HepG2 (cell line): ENCODE results near the gene LUZP1. TPM values are rescaled to one million over a fixed set of nuclear protein-coding genes. Genes with fewer than 3 reads are reported as not detected.

ENCODE experiments used
- ATAC-seq: fragments of 200-7000 bp; cut with Tn5 transposase; 3 replicates; pipeline ENCODE4 v1.9.1; 2020; ENCODE audit warnings: mild to moderate bottlenecking, moderate library complexity
- BruUV-seq: library from RNA; stranded (reverse); fragments of 400-500 nt; replicated peaks from 2 replicates; lab custom pipeline; 2021; lab: Mats Ljungman, UMichigan
- CTCF ChIA-PET: fragments of 300-600 bp; formaldehyde crosslinking; extraction: SDS; loops from one replicate; lab custom pipeline; 2021; ENCODE audit warnings: low total read pairs, inconsistent platforms, low intra/inter-chr PET ratio; lab: Yijun Ruan, JAX
- POLR2A ChIA-PET: fragments of 350-600 bp; sonication (Branson Sonifier 250); formaldehyde crosslinking; loops from one replicate; lab custom pipeline; 2020; ENCODE audit warnings: antibody characterized with exemption, inconsistent platforms; lab: Yijun Ruan, JAX
- DNase-seq: peaks from one replicate; pipeline ENCODE4 v3.0.0-alpha.2; 2015; ENCODE audit warnings: low spot score
- FAIRE-seq: peaks from 3 replicates; lab custom pipeline; 2011; peaks lifted over from hg19 to GRCh38; lab: Jason Lieb, UNC
- H2AFZ ChIP-seq: one replicate; pipeline ENCODE4 v1.6.1; 2011; ENCODE audit warnings: low read length, inconsistent platforms
- H3K27ac ChIP-seq: fragments of 300-600 bp; 3 replicates; pipeline ENCODE4 v1.8.0; 2011; ENCODE audit warnings: mixed run types, mild to moderate bottlenecking, mixed read lengths, low read length, inconsistent platforms; ENCODE audit not compliant: insufficient read depth; ENCODE audit errors: extremely low read length
- H3K27me3 ChIP-seq, 2 experiments: fragments of 200-600 bp in 1 of 2; 2 replicates in 1 of 2; 3 replicates in 1 of 2; pipeline versions ENCODE4 v1.6.0 to v1.8.0; 2011; ENCODE audit warnings: low read length in 2 of 2, mild to moderate bottlenecking in 2 of 2, moderate library complexity in 2 of 2, inconsistent platforms in 1 of 2; ENCODE audit not compliant: insufficient read depth in 2 of 2, control insufficient read depth in 1 of 2
- H3K36me3 ChIP-seq, 2 experiments: fragments of 200-600 bp in 1 of 2; replicated peaks in 1 of 2; 2 replicates in 1 of 2; 3 replicates in 1 of 2; pipeline versions ENCODE4 v1.5.1 to v1.8.0; 2011; ENCODE audit warnings: low read length in 2 of 2, inconsistent platforms in 1 of 2; ENCODE audit not compliant: insufficient read depth in 2 of 2, control insufficient read depth in 1 of 2
- H3K4me1 ChIP-seq: 2 replicates; pipeline ENCODE4 v1.5.1; 2012; ENCODE audit warnings: low read length, inconsistent platforms; ENCODE audit not compliant: insufficient read depth
- H3K4me2 ChIP-seq: 2 replicates; pipeline ENCODE4 v1.6.0; 2011; ENCODE audit warnings: low read depth, low read length, inconsistent platforms
- H3K4me3 ChIP-seq, 3 experiments: fragments of 200-600 bp in 1 of 3; sonication (generic), shearing (Covaris generic) in 1 of 3; replicated peaks in 1 of 3; 2 replicates each; pipeline ENCODE4 v1.5.1; 2011 to 2016; ENCODE audit warnings: low read length in 3 of 3, inconsistent platforms in 2 of 3, low read depth in 2 of 3, mild to moderate bottlenecking in 2 of 3, control low read depth in 1 of 3, mixed read lengths in 1 of 3; ENCODE audit not compliant: insufficient read depth in 1 of 3
- H3K79me2 ChIP-seq: one replicate; pipeline ENCODE4 v1.6.1; 2011; ENCODE audit warnings: low read length, inconsistent platforms; ENCODE audit not compliant: insufficient read depth
- H3K9ac ChIP-seq: 2 replicates; pipeline ENCODE4 v1.6.0; 2011; ENCODE audit warnings: mild to moderate bottlenecking, low read depth, low read length, inconsistent platforms; ENCODE audit not compliant: insufficient read depth
- H3K9me3 ChIP-seq: 2 replicates; pipeline ENCODE4 v1.5.1; 2012; ENCODE audit warnings: mild to moderate bottlenecking, low read length
- H4K20me1 ChIP-seq: 2 replicates; pipeline ENCODE4 v1.6.0; 2011; ENCODE audit warnings: inconsistent platforms, mild to moderate bottlenecking, low read length, moderate library complexity; ENCODE audit not compliant: insufficient read depth
- DNMT3B ChIP-seq: conservative IDR thresholded peaks from 2 replicates; pipeline ENCODE4 v1.6.1; 2016; ENCODE audit warnings: missing biosample characterization, control low read depth
- FOXA3 ChIP-seq: IDR thresholded peaks from 2 replicates; pipeline ENCODE4 v1.6.1; 2016; ENCODE audit warnings: missing genetic modification reagents, missing compliant biosample characterization
- PITX1 ChIP-seq: sonication (generic); formaldehyde crosslinking; IDR thresholded peaks from 2 replicates; pipeline ENCODE4 v1.5.1; 2020; ENCODE audit warnings: mild to moderate bottlenecking, missing genetic modification reagents
- SALL1 ChIP-seq: sonication (generic); formaldehyde crosslinking; IDR thresholded peaks from 2 replicates; pipeline ENCODE4 v1.8.0; 2022; ENCODE audit warnings: mild to moderate bottlenecking, missing genetic modification reagents
- SSRP1 ChIP-seq: IDR thresholded peaks from 2 replicates; pipeline ENCODE4 v1.6.1; 2016; ENCODE audit warnings: control low read depth
- ZEB1 ChIP-seq: IDR thresholded peaks from 2 replicates; pipeline ENCODE4 v1.6.1; 2012; ENCODE audit warnings: mild to moderate bottlenecking, low read depth, inconsistent platforms; ENCODE audit not compliant: insufficient replicate concordance
- ZNF256 ChIP-seq: sonication (generic); formaldehyde crosslinking; conservative IDR thresholded peaks from 2 replicates; pipeline ENCODE4 v1.4.0; 2020; ENCODE audit warnings: missing genetic modification reagents
- ZNF572 ChIP-seq: sonication (generic); formaldehyde crosslinking; IDR thresholded peaks from 2 replicates; pipeline ENCODE4 v1.5.1; 2020; ENCODE audit warnings: mild to moderate bottlenecking, missing genetic modification reagents
- ZSCAN25 ChIP-seq: sonication (generic); formaldehyde crosslinking; IDR thresholded peaks from 2 replicates; pipeline ENCODE4 v1.8.0; 2022; ENCODE audit warnings: mild to moderate bottlenecking, missing genetic modification reagents
- WGBS: methylation state at CpG from one replicate; pipeline ENCODE4 v1.1.6; 2017; ENCODE audit warnings: low lambda C conversion rate; 5-methylcytosine and 5-hydroxymethylcytosine counted together
- in situ Hi-C: cut with HindIII; loops from 2 replicates; pipeline ENCODE4 v1.10.0; 2017; ENCODE audit warnings: low pct_unique_long_range_greater_than_20kb; ENCODE audit not compliant: extremely low pct_ligation_motif_present
- intact Hi-C: fragments of 100-400 bp; cut with micrococcal nuclease; formaldehyde crosslinking; loops from one replicate; pipeline ENCODE4 v1.10.0; 2022; ENCODE audit not compliant: unreplicated experiment
- polyA plus RNA-seq, 8 experiments: library from polyadenylated mRNA; depleted of rRNA in 3 of 8; stranded (reverse) in 7 of 8; unstranded in 1 of 8; fragments of >200 nt; fragmentation: Illumina TruSeq in 4 of 8; extraction: Trizol in 4 of 8; gene quantifications; 2 replicates each; pipeline versions ENCODE4 v1.2.1 to v1.2.3, GENCODE V29; 2011 to 2016; ENCODE audit warnings: low read depth in 4 of 8, missing spikeins in 1 of 8, mixed read lengths in 1 of 8; ENCODE audit not compliant: insufficient read depth in 1 of 8
- total RNA-seq, 5 experiments: library from RNA; depleted of rRNA; stranded (reverse); fragments of >200 nt; fragmentation: Illumina TruSeq; extraction: Trizol; gene quantifications; 2 replicates each; pipeline ENCODE4 v1.2.3, GENCODE V29; 2016; ENCODE audit warnings: low read depth in 1 of 5
- TF ChIP-seq, protein P1 (sequence below): sonication (generic); formaldehyde crosslinking; IDR thresholded peaks from 2 replicates; pipeline ENCODE4 v1.5.0; 2020; ENCODE audit warnings: missing genetic modification reagents
- TF ChIP-seq, protein P2 (sequence below): IDR thresholded peaks from 2 replicates; pipeline ENCODE4 v1.6.1; 2016; ENCODE audit warnings: mild to moderate bottlenecking
- TF ChIP-seq, protein P3 (sequence below), 2 experiments: sonication (generic) in 1 of 2; formaldehyde crosslinking in 1 of 2; IDR thresholded peaks; 2 replicates each; pipeline versions ENCODE4 v1.4.0 to v1.6.1; 2018 to 2020; ENCODE audit warnings: missing genetic modification reagents in 2 of 2, borderline replicate concordance in 1 of 2, low read depth in 1 of 2, mild to moderate bottlenecking in 1 of 2, missing biosample characterization in 1 of 2
- TF ChIP-seq, protein P4 (sequence below): sonication (generic); formaldehyde crosslinking; IDR thresholded peaks from 2 replicates; pipeline ENCODE4 v1.5.1; 2020; ENCODE audit warnings: mild to moderate bottlenecking, missing genetic modification reagents, moderate library complexity

LUZP1 gene
- total and polyA plus RNA-seq, 2 of the 13 experiments (the other 11 are each of a cell fraction or from before 2014, with no cell fraction given), result 6.9 to 12.7 TPM

DNA sequence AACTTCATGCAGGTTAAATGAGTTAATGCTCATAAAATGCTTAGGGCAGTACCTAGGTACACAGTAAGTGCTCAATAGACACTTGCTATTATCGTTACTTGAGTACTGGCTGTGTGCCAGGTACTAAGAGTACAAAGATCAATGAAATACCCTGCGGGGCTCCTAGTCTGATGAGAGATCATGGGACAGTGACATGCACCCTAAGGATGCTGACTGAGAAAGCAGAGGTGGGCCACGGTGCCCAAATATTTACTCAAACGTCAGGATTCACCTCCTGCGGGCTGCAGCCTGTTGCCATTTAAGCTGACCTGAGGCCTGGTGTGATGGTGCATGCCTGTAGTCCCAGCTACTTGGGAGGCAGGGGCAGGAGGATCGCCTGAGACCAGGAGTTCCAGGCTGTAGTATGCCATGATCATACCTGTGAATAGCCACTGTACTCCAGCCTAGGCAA, 19.8 kb upstream of the LUZP1 start:
- CTCF ChIA-PET, result interaction anchor here (6.7 kb wide), 1 partner anchor 89 kb away, joined by 110 read pairs; no protein-coding TSS in a partner anchor
- ATAC-seq (peak; percentile 51), FAIRE-seq (no peak), DNase-seq (peak; percentile 82)
- POLR2A ChIA-PET, result interaction anchor here (1.5 kb wide), 2 partner anchors 19 to 35 kb away, joined by 4 to 5 read pairs; partner anchors contain the start of gene LUZP1
- H3K27ac ChIP-seq, result peak overlapping the region; percentile 75
- H2AFZ ChIP-seq, result no peak overlapping the region
- no peaks in the 10 kb centered on the region for H3K36me3 ChIP-seq
- peaks cover 44% of the 10 kb centered on the region for H3K4me1 ChIP-seq
- H3K4me3 ChIP-seq, result peak overlapping the region in 2 of 3 experiments; percentile 24 to 48; a peak in 4 of 6 replicates
- H3K27me3 ChIP-seq, result no peaks in the 10 kb centered on the region
- no peaks in the 10 kb centered on the region for H4K20me1 ChIP-seq
- no peaks in the 10 kb centered on the region for H3K79me2 ChIP-seq
- in situ Hi-C loops, result loop anchor here (5.0 kb wide), 1 partner anchor 91 kb away; no protein-coding TSS in a partner anchor
- intact Hi-C loops, result no loop called here
- BruUV-seq, result no TSS peak
- WGBS, result 0% methylated on average over 4 of the region's 6 CpGs
- H3K4me2 ChIP-seq, result peak overlapping the region; percentile 82
- H3K9ac ChIP-seq, result peak overlapping the region; percentile 39
- no peaks in the 10 kb centered on the region for H3K9me3 ChIP-seq
- TF ChIP-seq, protein P1, sequence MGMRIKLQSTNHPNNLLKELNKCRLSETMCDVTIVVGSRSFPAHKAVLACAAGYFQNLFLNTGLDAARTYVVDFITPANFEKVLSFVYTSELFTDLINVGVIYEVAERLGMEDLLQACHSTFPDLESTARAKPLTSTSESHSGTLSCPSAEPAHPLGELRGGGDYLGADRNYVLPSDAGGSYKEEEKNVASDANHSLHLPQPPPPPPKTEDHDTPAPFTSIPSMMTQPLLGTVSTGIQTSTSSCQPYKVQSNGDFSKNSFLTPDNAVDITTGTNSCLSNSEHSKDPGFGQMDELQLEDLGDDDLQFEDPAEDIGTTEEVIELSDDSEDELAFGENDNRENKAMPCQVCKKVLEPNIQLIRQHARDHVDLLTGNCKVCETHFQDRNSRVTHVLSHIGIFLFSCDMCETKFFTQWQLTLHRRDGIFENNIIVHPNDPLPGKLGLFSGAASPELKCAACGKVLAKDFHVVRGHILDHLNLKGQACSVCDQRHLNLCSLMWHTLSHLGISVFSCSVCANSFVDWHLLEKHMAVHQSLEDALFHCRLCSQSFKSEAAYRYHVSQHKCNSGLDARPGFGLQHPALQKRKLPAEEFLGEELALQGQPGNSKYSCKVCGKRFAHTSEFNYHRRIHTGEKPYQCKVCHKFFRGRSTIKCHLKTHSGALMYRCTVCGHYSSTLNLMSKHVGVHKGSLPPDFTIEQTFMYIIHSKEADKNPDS, result peak; percentile 98
- TF ChIP-seq SSRP1 (CRISPR knock-in tag), result peak; percentile 72; the same call in 1 of the 2 replicates
- peak; percentile 49; the same call in 1 of the 2 replicates for TF ChIP-seq FOXA3 (CRISPR knock-in tag)
- peak; percentile 25; the same call in 1 of the 2 replicates for TF ChIP-seq ZSCAN25 (CRISPR knock-in tag)
- no peak for TF ChIP-seq ZNF572 (CRISPR knock-in tag)
- 0 out of 2 replicates have a peak, but pooled peaks have one; percentile 14 for TF ChIP-seq DNMT3B (CRISPR knock-in tag)
- TF ChIP-seq SALL1 (CRISPR knock-in tag), result peak; percentile 23; the same call in 1 of the 2 replicates
- TF ChIP-seq, protein P2, sequence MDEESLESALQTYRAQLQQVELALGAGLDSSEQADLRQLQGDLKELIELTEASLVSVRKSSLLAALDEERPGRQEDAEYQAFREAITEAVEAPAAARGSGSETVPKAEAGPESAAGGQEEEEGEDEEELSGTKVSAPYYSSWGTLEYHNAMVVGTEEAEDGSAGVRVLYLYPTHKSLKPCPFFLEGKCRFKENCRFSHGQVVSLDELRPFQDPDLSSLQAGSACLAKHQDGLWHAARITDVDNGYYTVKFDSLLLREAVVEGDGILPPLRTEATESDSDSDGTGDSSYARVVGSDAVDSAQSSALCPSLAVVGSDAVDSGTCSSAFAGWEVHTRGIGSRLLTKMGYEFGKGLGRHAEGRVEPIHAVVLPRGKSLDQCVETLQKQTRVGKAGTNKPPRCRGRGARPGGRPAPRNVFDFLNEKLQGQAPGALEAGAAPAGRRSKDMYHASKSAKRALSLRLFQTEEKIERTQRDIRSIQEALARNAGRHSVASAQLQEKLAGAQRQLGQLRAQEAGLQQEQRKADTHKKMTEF (CRISPR knock-in tag), result 0 out of 2 replicates have a peak, but pooled peaks have one; percentile 26
- TF ChIP-seq, protein P3, sequence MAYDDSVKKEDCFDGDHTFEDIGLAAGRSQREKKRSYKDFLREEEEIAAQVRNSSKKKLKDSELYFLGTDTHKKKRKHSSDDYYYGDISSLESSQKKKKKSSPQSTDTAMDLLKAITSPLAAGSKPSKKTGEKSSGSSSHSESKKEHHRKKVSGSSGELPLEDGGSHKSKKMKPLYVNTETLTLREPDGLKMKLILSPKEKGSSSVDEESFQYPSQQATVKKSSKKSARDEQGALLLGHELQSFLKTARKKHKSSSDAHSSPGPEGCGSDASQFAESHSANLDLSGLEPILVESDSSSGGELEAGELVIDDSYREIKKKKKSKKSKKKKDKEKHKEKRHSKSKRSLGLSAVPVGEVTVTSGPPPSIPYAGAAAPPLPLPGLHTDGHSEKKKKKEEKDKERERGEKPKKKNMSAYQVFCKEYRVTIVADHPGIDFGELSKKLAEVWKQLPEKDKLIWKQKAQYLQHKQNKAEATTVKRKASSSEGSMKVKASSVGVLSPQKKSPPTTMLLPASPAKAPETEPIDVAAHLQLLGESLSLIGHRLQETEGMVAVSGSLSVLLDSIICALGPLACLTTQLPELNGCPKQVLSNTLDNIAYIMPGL (CRISPR knock-in tag; IDR thresholded peaks at IDR 0.05; ENCODE audit: borderline replicate concordance in 1 of 2, low read depth in 1 of 2), result no peak
- peak; percentile 60 for TF ChIP-seq ZEB1
- 0 out of 2 replicates have a peak, but pooled peaks have one; percentile 31 for TF ChIP-seq PITX1
- TF ChIP-seq, protein P4, sequence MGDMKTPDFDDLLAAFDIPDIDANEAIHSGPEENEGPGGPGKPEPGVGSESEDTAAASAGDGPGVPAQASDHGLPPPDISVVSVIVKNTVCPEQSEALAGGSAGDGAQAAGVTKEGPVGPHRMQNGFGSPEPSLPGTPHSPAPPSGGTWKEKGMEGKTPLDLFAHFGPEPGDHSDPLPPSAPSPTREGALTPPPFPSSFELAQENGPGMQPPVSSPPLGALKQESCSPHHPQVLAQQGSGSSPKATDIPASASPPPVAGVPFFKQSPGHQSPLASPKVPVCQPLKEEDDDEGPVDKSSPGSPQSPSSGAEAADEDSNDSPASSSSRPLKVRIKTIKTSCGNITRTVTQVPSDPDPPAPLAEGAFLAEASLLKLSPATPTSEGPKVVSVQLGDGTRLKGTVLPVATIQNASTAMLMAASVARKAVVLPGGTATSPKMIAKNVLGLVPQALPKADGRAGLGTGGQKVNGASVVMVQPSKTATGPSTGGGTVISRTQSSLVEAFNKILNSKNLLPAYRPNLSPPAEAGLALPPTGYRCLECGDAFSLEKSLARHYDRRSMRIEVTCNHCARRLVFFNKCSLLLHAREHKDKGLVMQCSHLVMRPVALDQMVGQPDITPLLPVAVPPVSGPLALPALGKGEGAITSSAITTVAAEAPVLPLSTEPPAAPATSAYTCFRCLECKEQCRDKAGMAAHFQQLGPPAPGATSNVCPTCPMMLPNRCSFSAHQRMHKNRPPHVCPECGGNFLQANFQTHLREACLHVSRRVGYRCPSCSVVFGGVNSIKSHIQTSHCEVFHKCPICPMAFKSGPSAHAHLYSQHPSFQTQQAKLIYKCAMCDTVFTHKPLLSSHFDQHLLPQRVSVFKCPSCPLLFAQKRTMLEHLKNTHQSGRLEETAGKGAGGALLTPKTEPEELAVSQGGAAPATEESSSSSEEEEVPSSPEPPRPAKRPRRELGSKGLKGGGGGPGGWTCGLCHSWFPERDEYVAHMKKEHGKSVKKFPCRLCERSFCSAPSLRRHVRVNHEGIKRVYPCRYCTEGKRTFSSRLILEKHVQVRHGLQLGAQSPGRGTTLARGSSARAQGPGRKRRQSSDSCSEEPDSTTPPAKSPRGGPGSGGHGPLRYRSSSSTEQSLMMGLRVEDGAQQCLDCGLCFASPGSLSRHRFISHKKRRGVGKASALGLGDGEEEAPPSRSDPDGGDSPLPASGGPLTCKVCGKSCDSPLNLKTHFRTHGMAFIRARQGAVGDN (CRISPR knock-in tag), result peak; percentile 36; the same call in 1 of the 2 replicates
- no peak for TF ChIP-seq ZNF256 (CRISPR knock-in tag)
